ENCODE results near the gene GAL3ST2. TPM values are rescaled to one million over a fixed set of nuclear protein-coding genes. Genes with fewer than 3 reads are reported as not detected.
"Not testable (repeated sequence)": the region's sequence is repeated elsewhere in the genome, so short reads cannot be mapped to it uniquely, and the experiment has no call there.

The GAL3ST2 gene
- total RNA-seq, 1 donor from 2014 or later = not detected

- TF ChIP-seq CTCF (IDR thresholded peaks at IDR 0.05) = no peak
- no peaks in the 10 kb centered on the region for H3K27me3 ChIP-seq
- peaks cover 4 to 11% of the 10 kb centered on the region in 2 donors for H3K4me1 ChIP-seq
- intact Hi-C loops (cut with DNase I) = no loop called here
- H3K9me3 ChIP-seq = no peaks in the 10 kb centered on the region
- peak overlapping the region; percentile 47 to 66 for H3K4me3 ChIP-seq
- DNase-seq (ENCODE audit: low spot score in 2 of 2) = peak in 1 of 2 donors; percentile 73
- no peaks in the 10 kb centered on the region for H3K36me3 ChIP-seq
- H3K27ac ChIP-seq = no peak overlapping the region
These were observed 27.0 kb downstream of the GAL3ST2 start for GRCh38 chr2:241803387-241804325.

- Histone ChIP-seq H3K27me3 (no peaks in the 10 kb centered on the region), H3K27ac (no peak overlapping the region), H3K9me3 (no peaks in the 10 kb centered on the region), H3K4me3 (peak overlapping the region; percentile 47 to 66), H3K36me3 (no peaks in the 10 kb centered on the region), H3K4me1 (peaks cover 4 to 11% of the 10 kb centered on the region in 2 donors)
- intact Hi-C loops (cut with DNase I) = no loop called here
- peak in 1 of 2 donors; percentile 66 for DNase-seq (ENCODE audit: low spot score in 2 of 2)
- no peak for TF ChIP-seq CTCF (IDR thresholded peaks at IDR 0.05)
These were observed 28.0 kb downstream of the GAL3ST2 start for GRCh38 chr2:241804326-241805229.

GRCh38 chr2:241806217-241806616 is 29.6 kb downstream of the GAL3ST2 start:
- H3K4me1 ChIP-seq = peaks cover 9 to 16% of the 10 kb centered on the region in 2 donors
- H3K9me3 ChIP-seq; H3K27ac ChIP-seq; DNase-seq (ENCODE audit: low spot score in 2 of 2); H3K27me3 ChIP-seq; intact Hi-C loops (cut with DNase I); H3K4me3 ChIP-seq; H3K36me3 ChIP-seq: not testable (repeated sequence)

GRCh38 chr2:241808051-241808720 is 31.6 kb downstream of the GAL3ST2 start:
- no peaks in the 10 kb centered on the region for H3K27me3 ChIP-seq
- H3K4me3 ChIP-seq = no peak overlapping the region
- H3K9me3 ChIP-seq = no peaks in the 10 kb centered on the region
- no peak overlapping the region for H3K27ac ChIP-seq
- no peak for TF ChIP-seq CTCF (IDR thresholded peaks at IDR 0.05)
- H3K4me1 ChIP-seq = peaks cover 9 to 16% of the 10 kb centered on the region in 2 donors
- no peak for DNase-seq (ENCODE audit: low spot score in 2 of 2)
- no peaks in the 10 kb centered on the region for H3K36me3 ChIP-seq
- intact Hi-C loops (cut with DNase I) = no loop called here

- H3K4me1 ChIP-seq = peaks cover 5 to 15% of the 10 kb centered on the region in 2 donors
- H3K27ac ChIP-seq = no peak within 1 kb of the TSS
- H3K27me3 ChIP-seq = no peaks in the 10 kb centered on the region
- no peaks in the 10 kb centered on the region for H3K36me3 ChIP-seq
- H3K9me3 ChIP-seq = no peaks in the 10 kb centered on the region
- intact Hi-C loops (cut with DNase I) = no loop called here
- TF ChIP-seq CTCF (IDR thresholded peaks at IDR 0.05) = no peak
- H3K4me3 ChIP-seq = no peak within 1 kb of the TSS
- peak in 1 of 2 donors; percentile 55 for DNase-seq (ENCODE audit: low spot score in 2 of 2)
These were observed 32.2 kb downstream of the GAL3ST2 start, which contains the start of gene NEU4 for GRCh38 chr2:241808721-241809382. Gene NEU4, plus strand, starts transcription at chr2:241809193. Its CDS starts 5,292 bp downstream, at chr2:241814485.
